Suprapubic skin (tissue), 4 donors: ENCODE data around the gene TTC28.

Experiments used
- EP300 ChIP-seq: sonication (generic); formaldehyde crosslinking; IDR thresholded peaks from one replicate; pipeline ENCODE4 v1.6.1; 2017; ENCODE audit warnings: antibody characterized with exemption
- POLR2A ChIP-seq, 2 donors: fragments of 450-650 bp; IDR thresholded peaks; one replicate each; pipeline ENCODE4 v1.6.1; 2017; ENCODE audit warnings: antibody characterized with exemption in 2 of 2, mild to moderate bottlenecking in 2 of 2, moderate library complexity in 2 of 2
- POLR2AphosphoS5 ChIP-seq, 3 donors: sonication (generic); formaldehyde crosslinking; IDR thresholded peaks; one replicate each; pipeline ENCODE4 v1.6.1; 2017; ENCODE audit warnings: antibody characterized with exemption in 3 of 3
- TF ChIP-seq, protein P1 (sequence below), 2 donors: fragments of 200-600 bp in 1 of 2; fragments of 450-650 bp in 1 of 2; sonication (generic) in 1 of 2; IDR thresholded peaks; one replicate each; pipeline ENCODE4 v1.5.1; 2016 to 2019; ENCODE audit warnings: antibody characterized with exemption in 2 of 2, mild to moderate bottlenecking in 1 of 2, moderate library complexity in 1 of 2

GRCh38 chr22:28146401-28147314 is 533.0 kb downstream of the TTC28 start:
- TF ChIP-seq, protein P1, sequence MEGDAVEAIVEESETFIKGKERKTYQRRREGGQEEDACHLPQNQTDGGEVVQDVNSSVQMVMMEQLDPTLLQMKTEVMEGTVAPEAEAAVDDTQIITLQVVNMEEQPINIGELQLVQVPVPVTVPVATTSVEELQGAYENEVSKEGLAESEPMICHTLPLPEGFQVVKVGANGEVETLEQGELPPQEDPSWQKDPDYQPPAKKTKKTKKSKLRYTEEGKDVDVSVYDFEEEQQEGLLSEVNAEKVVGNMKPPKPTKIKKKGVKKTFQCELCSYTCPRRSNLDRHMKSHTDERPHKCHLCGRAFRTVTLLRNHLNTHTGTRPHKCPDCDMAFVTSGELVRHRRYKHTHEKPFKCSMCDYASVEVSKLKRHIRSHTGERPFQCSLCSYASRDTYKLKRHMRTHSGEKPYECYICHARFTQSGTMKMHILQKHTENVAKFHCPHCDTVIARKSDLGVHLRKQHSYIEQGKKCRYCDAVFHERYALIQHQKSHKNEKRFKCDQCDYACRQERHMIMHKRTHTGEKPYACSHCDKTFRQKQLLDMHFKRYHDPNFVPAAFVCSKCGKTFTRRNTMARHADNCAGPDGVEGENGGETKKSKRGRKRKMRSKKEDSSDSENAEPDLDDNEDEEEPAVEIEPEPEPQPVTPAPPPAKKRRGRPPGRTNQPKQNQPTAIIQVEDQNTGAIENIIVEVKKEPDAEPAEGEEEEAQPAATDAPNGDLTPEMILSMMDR (IDR thresholded peaks at IDR 0.05), result no peak
- TF ChIP-seq EP300 (no peak), POLR2A (IDR thresholded peaks at IDR 0.05) (no peak), POLR2AphosphoS5 (IDR thresholded peaks at IDR 0.05) (no peak)
